ENCODE measurements around the gene AARS2.

The AARS2 gene

GRCh38 chr6:44292661-44293365, 20.3 kb downstream of the AARS2 start:
- Histone ChIP-seq H3K27me3 (ENCODE audit: control insufficient read depth in 1 of 2, insufficient read depth in 2 of 2, low read length in 2 of 2) (peaks cover 47 to 59% of the 10 kb centered on the region in 2 donors), H3K4me3 (ENCODE audit: low read depth in 1 of 2, low read length in 2 of 2) (no peak overlapping the region)

GRCh38 chr6:44291841-44292240, 21.3 kb downstream of the AARS2 start:
- H3K36me3 ChIP-seq (ENCODE audit: control insufficient read depth in 1 of 2, insufficient read depth in 2 of 2, low read length in 2 of 2): no peaks in the 10 kb centered on the region
- H3K9ac ChIP-seq (ENCODE audit: low read depth in 1 of 2, low read length in 2 of 2): no peak overlapping the region
- peaks cover 47 to 61% of the 10 kb centered on the region in 2 donors for H3K27me3 ChIP-seq (ENCODE audit: control insufficient read depth in 1 of 2, insufficient read depth in 2 of 2, low read length in 2 of 2)
- H3K9me3 ChIP-seq (ENCODE audit: control insufficient read depth in 1 of 2, low read length in 2 of 2): no peaks in the 10 kb centered on the region
- H3K27ac ChIP-seq (ENCODE audit: low read depth, low read length): no peak overlapping the region
- peaks cover under 1 to 2% of the 10 kb centered on the region in 2 donors for H3K4me1 ChIP-seq (ENCODE audit: control insufficient read depth in 1 of 2, insufficient read depth in 2 of 2, low read length in 2 of 2)
- no peak overlapping the region for H3K4me3 ChIP-seq (ENCODE audit: low read depth in 1 of 2, low read length in 2 of 2)

More at GRCh38 chr6:44292661-44293365, 20.3 kb downstream of the AARS2 start:
- Histone ChIP-seq H3K27ac (ENCODE audit: low read depth, low read length) (no peak overlapping the region), H3K36me3 (ENCODE audit: control insufficient read depth in 1 of 2, insufficient read depth in 2 of 2, low read length in 2 of 2) (no peaks in the 10 kb centered on the region), H3K4me1 (ENCODE audit: control insufficient read depth in 1 of 2, insufficient read depth in 2 of 2, low read length in 2 of 2) (peaks cover 4 to 10% of the 10 kb centered on the region in 2 donors), H3K9ac (ENCODE audit: low read depth in 1 of 2, low read length in 2 of 2) (no peak overlapping the region), H3K9me3 (ENCODE audit: control insufficient read depth in 1 of 2, low read length in 2 of 2) (no peaks in the 10 kb centered on the region)

DNA sequence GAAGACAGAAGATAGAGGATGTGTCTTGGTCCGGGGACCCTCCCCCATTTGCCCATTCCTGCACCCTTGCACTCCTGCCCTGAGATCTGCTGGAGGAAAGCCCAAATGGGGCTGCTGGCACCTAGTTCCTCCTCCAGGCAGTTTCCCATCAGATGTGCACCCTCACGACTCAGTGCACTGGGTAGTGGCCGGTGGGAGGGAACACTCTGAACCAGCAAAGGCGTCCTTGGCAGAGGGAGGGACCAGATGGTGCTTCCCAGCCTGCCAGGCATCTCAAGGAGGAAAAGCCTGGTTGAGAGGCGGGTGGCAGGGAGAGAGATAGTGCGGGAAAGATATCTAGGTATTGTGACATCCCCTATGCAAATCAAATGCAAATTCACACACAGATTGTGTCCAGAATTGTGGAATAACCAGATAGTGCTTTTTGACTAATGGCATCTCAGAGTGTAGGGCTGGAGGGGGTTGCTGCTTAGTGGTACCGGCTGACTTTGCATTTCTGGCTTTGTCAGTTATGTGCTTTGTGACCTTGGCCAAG, 23.4 kb downstream of the AARS2 start:
- Histone ChIP-seq H3K9ac (ENCODE audit: low read depth in 1 of 2, low read length in 2 of 2) (no peak overlapping the region), H3K4me3 (ENCODE audit: low read depth in 1 of 2, low read length in 2 of 2) (no peak overlapping the region), H3K9me3 (ENCODE audit: control insufficient read depth in 1 of 2, low read length in 2 of 2) (no peaks in the 10 kb centered on the region), H3K4me1 (ENCODE audit: control insufficient read depth in 1 of 2, insufficient read depth in 2 of 2, low read length in 2 of 2) (no peaks in the 10 kb centered on the region), H3K27me3 (ENCODE audit: control insufficient read depth in 1 of 2, insufficient read depth in 2 of 2, low read length in 2 of 2) (peaks cover 27 to 47% of the 10 kb centered on the region in 2 donors), H3K27ac (ENCODE audit: low read depth, low read length) (no peak overlapping the region), H3K36me3 (ENCODE audit: control insufficient read depth in 1 of 2, insufficient read depth in 2 of 2, low read length in 2 of 2) (no peaks in the 10 kb centered on the region)

DNA sequence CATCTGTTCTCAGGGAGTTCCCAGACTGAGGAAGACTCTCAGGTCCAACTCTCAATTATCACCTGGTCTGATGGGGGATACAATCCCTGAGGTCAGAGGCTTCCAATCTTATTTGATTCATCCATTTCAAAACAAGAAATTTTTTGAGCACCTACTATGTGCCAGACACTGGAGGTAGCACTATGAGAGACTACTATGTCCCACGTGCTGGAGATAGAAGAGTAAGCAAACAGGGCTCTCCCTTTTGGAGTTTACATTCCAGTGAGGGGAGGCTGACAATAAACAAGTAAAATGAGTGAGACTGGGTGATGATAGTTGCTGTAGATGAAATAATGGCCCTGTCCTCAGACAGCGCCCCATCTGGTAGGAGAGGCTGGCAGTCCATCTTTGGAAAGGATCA, 26.4 kb downstream of the AARS2 start:
- H3K27ac ChIP-seq (ENCODE audit: low read depth, low read length): no peak overlapping the region
- H3K9ac ChIP-seq (ENCODE audit: low read depth in 1 of 2, low read length in 2 of 2): no peak overlapping the region
- peaks cover 25 to 40% of the 10 kb centered on the region in 2 donors for H3K27me3 ChIP-seq (ENCODE audit: control insufficient read depth in 1 of 2, insufficient read depth in 2 of 2, low read length in 2 of 2)
- no peak overlapping the region for H3K4me3 ChIP-seq (ENCODE audit: low read depth in 1 of 2, low read length in 2 of 2)
- no peaks in the 10 kb centered on the region for H3K9me3 ChIP-seq (ENCODE audit: control insufficient read depth in 1 of 2, low read length in 2 of 2)
- H3K4me1 ChIP-seq (ENCODE audit: control insufficient read depth in 1 of 2, insufficient read depth in 2 of 2, low read length in 2 of 2): no peaks in the 10 kb centered on the region
- no peaks in the 10 kb centered on the region for H3K36me3 ChIP-seq (ENCODE audit: control insufficient read depth in 1 of 2, insufficient read depth in 2 of 2, low read length in 2 of 2)

DNA sequence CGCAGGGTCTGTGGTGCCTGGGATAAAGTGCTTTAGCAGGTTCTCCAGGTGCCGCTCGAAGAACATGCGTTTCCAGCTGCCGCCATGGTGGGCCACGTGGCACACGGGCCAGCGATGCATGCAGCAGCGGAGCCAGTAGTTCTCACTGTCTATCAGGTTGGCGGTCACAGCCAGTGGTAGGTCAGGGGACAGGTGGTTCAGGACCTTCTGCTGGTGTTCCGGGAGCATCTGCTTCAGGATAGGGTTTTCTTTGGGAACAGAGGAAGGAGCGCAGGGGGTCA, 26.9 kb downstream of the AARS2 start:
- no peak overlapping the region for H3K4me3 ChIP-seq (ENCODE audit: low read depth in 1 of 2, low read length in 2 of 2)
- H3K4me1 ChIP-seq (ENCODE audit: control insufficient read depth in 1 of 2, insufficient read depth in 2 of 2, low read length in 2 of 2): no peaks in the 10 kb centered on the region
- H3K27me3 ChIP-seq (ENCODE audit: control insufficient read depth in 1 of 2, insufficient read depth in 2 of 2, low read length in 2 of 2): peaks cover 25 to 39% of the 10 kb centered on the region in 2 donors
- no peak overlapping the region for H3K9ac ChIP-seq (ENCODE audit: low read depth in 1 of 2, low read length in 2 of 2)
- H3K9me3 ChIP-seq (ENCODE audit: control insufficient read depth in 1 of 2, low read length in 2 of 2): no peaks in the 10 kb centered on the region
- no peak overlapping the region for H3K27ac ChIP-seq (ENCODE audit: low read depth, low read length)
- no peaks in the 10 kb centered on the region for H3K36me3 ChIP-seq (ENCODE audit: control insufficient read depth in 1 of 2, insufficient read depth in 2 of 2, low read length in 2 of 2)

DNA sequence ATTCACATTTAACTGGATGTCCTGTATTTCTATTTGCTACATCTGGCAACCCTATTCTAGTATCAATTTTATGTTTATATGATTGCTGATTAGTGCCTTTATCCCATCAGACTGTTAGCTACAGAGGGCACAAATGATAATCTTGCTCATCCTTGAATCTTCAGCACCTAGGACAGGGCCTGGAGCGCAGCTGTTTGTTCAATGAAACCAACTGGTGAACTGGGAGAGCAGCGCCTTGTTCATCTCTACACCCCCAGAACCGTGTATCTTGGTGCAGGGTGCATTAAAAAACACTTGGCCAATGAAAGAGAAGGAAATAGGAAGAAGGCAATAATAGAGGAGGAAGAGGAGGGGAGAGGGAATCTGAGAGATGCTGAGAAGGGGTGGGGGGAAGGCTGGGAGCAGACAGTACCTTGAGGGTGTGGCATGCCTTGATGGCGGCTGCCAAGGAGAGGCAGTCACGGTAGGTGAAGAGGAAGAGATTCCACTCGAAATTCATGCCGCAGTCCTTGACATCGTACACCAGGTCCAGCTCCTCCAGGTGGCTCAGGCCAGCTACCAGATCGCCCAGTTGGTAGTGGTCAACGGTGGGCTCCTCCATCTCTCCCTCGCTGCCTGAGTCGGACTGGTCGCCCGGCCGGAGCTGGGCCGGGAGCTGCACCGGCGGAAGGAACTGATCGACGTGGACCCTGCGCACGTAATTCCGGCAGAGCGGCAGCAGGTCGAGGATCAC, 27.4 kb downstream of the AARS2 start:
- Histone ChIP-seq H3K36me3 (ENCODE audit: control insufficient read depth in 1 of 2, insufficient read depth in 2 of 2, low read length in 2 of 2) (no peaks in the 10 kb centered on the region), H3K9ac (ENCODE audit: low read depth in 1 of 2, low read length in 2 of 2) (no peak overlapping the region), H3K4me3 (ENCODE audit: low read depth in 1 of 2, low read length in 2 of 2) (no peak overlapping the region), H3K9me3 (ENCODE audit: control insufficient read depth in 1 of 2, low read length in 2 of 2) (no peaks in the 10 kb centered on the region), H3K4me1 (ENCODE audit: control insufficient read depth in 1 of 2, insufficient read depth in 2 of 2, low read length in 2 of 2) (no peaks in the 10 kb centered on the region), H3K27me3 (ENCODE audit: control insufficient read depth in 1 of 2, insufficient read depth in 2 of 2, low read length in 2 of 2) (peaks cover 25 to 36% of the 10 kb centered on the region in 2 donors), H3K27ac (ENCODE audit: low read depth, low read length) (no peak overlapping the region)

GRCh38 chr6:44284867-44285266, 28.3 kb downstream of the AARS2 start:
- H3K27me3 ChIP-seq (ENCODE audit: control insufficient read depth in 1 of 2, insufficient read depth in 2 of 2, low read length in 2 of 2): peaks cover 25 to 29% of the 10 kb centered on the region in 2 donors
- H3K4me3 ChIP-seq (ENCODE audit: low read depth in 1 of 2, low read length in 2 of 2): no peak overlapping the region
- no peak overlapping the region for H3K9ac ChIP-seq (ENCODE audit: low read depth in 1 of 2, low read length in 2 of 2)
- H3K4me1 ChIP-seq (ENCODE audit: control insufficient read depth in 1 of 2, insufficient read depth in 2 of 2, low read length in 2 of 2): no peaks in the 10 kb centered on the region
- H3K9me3 ChIP-seq (ENCODE audit: control insufficient read depth in 1 of 2, low read length in 2 of 2): no peaks in the 10 kb centered on the region
- no peak overlapping the region for H3K27ac ChIP-seq (ENCODE audit: low read depth, low read length)
- H3K36me3 ChIP-seq (ENCODE audit: control insufficient read depth in 1 of 2, insufficient read depth in 2 of 2, low read length in 2 of 2): no peaks in the 10 kb centered on the region

DNA sequence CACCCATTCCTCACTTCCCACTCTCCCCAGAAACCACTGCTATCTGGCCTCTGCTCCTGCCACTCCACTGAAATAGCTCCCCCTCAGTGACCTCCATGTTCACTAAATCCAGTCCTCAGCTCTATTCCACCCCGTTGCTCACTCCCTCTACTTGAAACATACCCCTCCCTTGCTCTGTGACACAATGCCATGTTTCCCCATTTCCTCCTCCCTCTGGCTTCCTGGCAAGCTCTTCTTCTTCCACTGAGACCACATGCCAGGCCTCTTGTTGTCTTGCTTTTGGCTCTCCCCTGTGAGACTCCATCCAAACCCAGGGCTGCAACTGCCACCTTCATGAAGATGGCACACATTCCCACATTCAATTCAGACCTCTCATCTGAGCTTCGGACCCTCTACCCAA, 29.0 kb downstream of the AARS2 start:
- no peak overlapping the region for H3K9ac ChIP-seq (ENCODE audit: low read depth in 1 of 2, low read length in 2 of 2)
- H3K9me3 ChIP-seq (ENCODE audit: control insufficient read depth in 1 of 2, low read length in 2 of 2): no peaks in the 10 kb centered on the region
- no peak overlapping the region for H3K27ac ChIP-seq (ENCODE audit: low read depth, low read length)
- no peaks in the 10 kb centered on the region for H3K36me3 ChIP-seq (ENCODE audit: control insufficient read depth in 1 of 2, insufficient read depth in 2 of 2, low read length in 2 of 2)
- H3K4me3 ChIP-seq (ENCODE audit: low read depth in 1 of 2, low read length in 2 of 2): no peak overlapping the region
- peaks cover 22 to 24% of the 10 kb centered on the region in 2 donors for H3K27me3 ChIP-seq (ENCODE audit: control insufficient read depth in 1 of 2, insufficient read depth in 2 of 2, low read length in 2 of 2)
- H3K4me1 ChIP-seq (ENCODE audit: control insufficient read depth in 1 of 2, insufficient read depth in 2 of 2, low read length in 2 of 2): no peaks in the 10 kb centered on the region

GRCh38 chr6:44278774-44279697, 34.1 kb downstream of the AARS2 start:
- Histone ChIP-seq H3K4me1 (ENCODE audit: control insufficient read depth in 1 of 2, insufficient read depth in 2 of 2, low read length in 2 of 2) (no peaks in the 10 kb centered on the region), H3K9me3 (ENCODE audit: control insufficient read depth in 1 of 2, low read length in 2 of 2) (no peaks in the 10 kb centered on the region), H3K4me3 (ENCODE audit: low read depth in 1 of 2, low read length in 2 of 2) (no peak overlapping the region), H3K9ac (ENCODE audit: low read depth in 1 of 2, low read length in 2 of 2) (no peak overlapping the region), H3K36me3 (ENCODE audit: control insufficient read depth in 1 of 2, insufficient read depth in 2 of 2, low read length in 2 of 2) (no peaks in the 10 kb centered on the region), H3K27me3 (ENCODE audit: control insufficient read depth in 1 of 2, insufficient read depth in 2 of 2, low read length in 2 of 2) (peaks cover 37% of the 10 kb centered on the region in 2 donors), H3K27ac (ENCODE audit: low read depth, low read length) (no peak overlapping the region)

- H3K27ac ChIP-seq (ENCODE audit: low read depth, low read length): no peak overlapping the region
- H3K4me3 ChIP-seq (ENCODE audit: low read depth in 1 of 2, low read length in 2 of 2): no peak overlapping the region
- H3K27me3 ChIP-seq (ENCODE audit: control insufficient read depth in 1 of 2, insufficient read depth in 2 of 2, low read length in 2 of 2): peaks cover 38 to 40% of the 10 kb centered on the region in 2 donors
- H3K9ac ChIP-seq (ENCODE audit: low read depth in 1 of 2, low read length in 2 of 2): no peak overlapping the region
- H3K4me1 ChIP-seq (ENCODE audit: control insufficient read depth in 1 of 2, insufficient read depth in 2 of 2, low read length in 2 of 2): no peaks in the 10 kb centered on the region
- H3K36me3 ChIP-seq (ENCODE audit: control insufficient read depth in 1 of 2, insufficient read depth in 2 of 2, low read length in 2 of 2): no peaks in the 10 kb centered on the region
- H3K9me3 ChIP-seq (ENCODE audit: control insufficient read depth in 1 of 2, low read length in 2 of 2): no peaks in the 10 kb centered on the region
Observed at GRCh38 chr6:44278315-44278714, 34.8 kb downstream of the AARS2 start.

All from duodenal mucosa (tissue), 2 donors.